ENCODE results near the gene CCDC174. TPM values are rescaled to one million over a fixed set of nuclear protein-coding genes. Genes with fewer than 3 reads are reported as not detected.

CCDC174 gene
- total RNA-seq, 1 donor, result 13.8 TPM

- no peak for TF ChIP-seq CTCF (IDR thresholded peaks at IDR 0.05; ENCODE audit: insufficient read depth, low read depth, low read length)
- H3K4me3 ChIP-seq (ENCODE audit: low read depth, low read length), result no peak overlapping the region
- no peak for DNase-seq (ENCODE audit: low read depth)
These were observed 34.0 kb upstream of the CCDC174 start for GRCh38 chr3:14617508-14618023.

GRCh38 chr3:14619605-14620004, 32.0 kb upstream of the CCDC174 start:
- TF ChIP-seq CTCF (IDR thresholded peaks at IDR 0.05; ENCODE audit: insufficient read depth, low read depth, low read length), result no peak
- DNase-seq (ENCODE audit: low read depth), result no peak
- no peak overlapping the region for H3K4me3 ChIP-seq (ENCODE audit: low read depth, low read length)

DNA sequence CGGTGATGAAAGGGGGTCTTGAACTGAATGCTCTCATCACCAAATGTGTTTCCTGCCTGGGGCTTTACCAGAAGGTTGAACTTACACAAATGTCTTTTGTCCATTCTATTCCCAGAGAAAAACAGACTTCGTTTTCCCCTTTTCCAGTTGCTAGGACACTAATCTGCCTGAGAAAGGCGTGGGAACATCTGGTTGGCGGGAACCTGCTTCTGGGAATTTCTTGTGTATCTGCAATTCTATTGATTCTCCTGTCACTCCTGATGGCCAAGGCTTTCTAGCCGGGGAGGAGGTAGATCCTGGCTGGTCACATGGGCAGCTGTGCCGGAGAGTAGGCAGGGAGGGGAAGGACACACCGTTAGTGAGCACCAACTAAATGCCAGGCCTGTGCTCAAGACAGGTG, 31.1 kb upstream of the CCDC174 start:
- no peak for DNase-seq (ENCODE audit: low read depth)
- TF ChIP-seq CTCF (IDR thresholded peaks at IDR 0.05; ENCODE audit: insufficient read depth, low read depth, low read length), result no peak
- no peak overlapping the region for H3K4me3 ChIP-seq (ENCODE audit: low read depth, low read length)

DNA sequence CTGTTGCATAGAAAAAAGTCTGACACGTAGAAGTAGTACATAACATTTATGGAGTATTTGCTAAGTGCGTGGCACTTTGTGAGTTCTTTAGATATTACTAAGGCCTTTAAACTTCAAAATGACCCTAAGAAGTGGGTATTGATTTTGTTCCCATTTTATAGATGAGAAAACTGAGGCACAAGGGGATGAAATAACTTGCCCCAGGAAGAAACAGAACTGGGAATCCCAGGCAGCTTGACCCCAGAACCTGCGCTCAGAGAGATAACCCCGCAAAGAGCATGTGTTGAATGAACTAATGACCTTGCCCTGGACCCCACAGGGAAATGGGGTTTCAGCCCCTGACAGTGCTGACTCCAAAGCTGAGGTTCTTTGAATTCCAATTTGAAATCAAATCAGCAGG, 30.5 kb upstream of the CCDC174 start:
- TF ChIP-seq CTCF (IDR thresholded peaks at IDR 0.05; ENCODE audit: insufficient read depth, low read depth, low read length), result no peak
- DNase-seq (ENCODE audit: low read depth), result no peak
- H3K4me3 ChIP-seq (ENCODE audit: low read depth, low read length), result no peak overlapping the region

GRCh38 chr3:14622368-14622767, 29.2 kb upstream of the CCDC174 start:
- H3K4me3 ChIP-seq (ENCODE audit: low read depth, low read length), result no peak overlapping the region
- no peak for DNase-seq (ENCODE audit: low read depth)
- no peak for TF ChIP-seq CTCF (IDR thresholded peaks at IDR 0.05; ENCODE audit: insufficient read depth, low read depth, low read length)

DNA sequence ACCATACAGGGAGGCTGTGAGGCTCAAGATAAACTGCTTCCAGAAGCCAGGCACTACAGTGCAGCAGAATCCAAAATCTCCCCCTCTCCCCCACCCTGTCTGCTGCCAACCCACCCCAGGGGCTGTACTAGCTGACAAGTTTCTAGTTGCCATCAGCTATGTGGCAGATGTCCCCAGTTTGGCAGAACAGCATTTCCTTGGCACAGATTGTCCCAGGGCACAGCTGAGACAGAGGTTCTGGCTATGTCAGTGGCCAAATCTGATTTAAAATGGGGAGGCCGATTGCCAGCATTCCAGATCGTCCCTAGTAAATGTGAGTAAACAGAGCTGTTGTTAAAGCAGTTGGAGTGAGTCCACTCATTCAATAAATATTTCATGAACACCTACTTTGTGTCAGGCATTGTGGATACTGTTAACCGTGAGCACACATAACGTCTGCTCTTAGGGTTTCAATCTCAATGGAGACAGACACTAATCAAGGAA, 28.0 kb upstream of the CCDC174 start:
- DNase-seq (ENCODE audit: low read depth), result no peak

More for the DNA sequence above, 28.0 kb upstream of the CCDC174 start:
- H3K4me3 ChIP-seq (ENCODE audit: low read depth, low read length), result no peak overlapping the region
- no peak for TF ChIP-seq CTCF (IDR thresholded peaks at IDR 0.05; ENCODE audit: insufficient read depth, low read depth, low read length)

All from fibroblast of villous mesenchyme (primary cell).